ENCODE results near the gene OSER1. TPM values are rescaled to one million over a fixed set of nuclear protein-coding genes. Genes with fewer than 3 reads are reported as not detected.

The OSER1 gene
- total RNA-seq, 1 experiment from 2014 or later: 35.7 TPM

DNA sequence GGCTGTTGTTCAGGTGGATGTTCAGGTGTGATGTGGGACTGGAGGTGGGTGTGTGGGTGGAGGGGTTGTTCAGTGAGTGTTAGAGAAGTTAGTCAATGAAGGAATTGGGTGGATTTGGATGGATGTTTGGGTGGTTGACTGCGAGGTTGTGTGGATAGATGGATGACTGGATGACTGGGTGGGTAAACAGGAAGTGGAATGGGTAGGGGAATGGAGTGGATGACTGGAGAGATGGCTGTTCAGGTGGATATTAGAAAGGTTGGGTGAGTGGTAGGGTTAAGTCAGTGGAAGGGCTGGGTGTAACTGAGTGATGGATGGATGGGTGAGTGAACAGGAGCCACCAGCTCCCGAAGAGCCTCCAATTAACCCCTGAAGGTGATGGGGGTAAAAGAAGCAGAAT is 51.4 kb downstream of the OSER1 start:
- H2AK5ac ChIP-seq (ENCODE audit: insufficient read length, low read length): no peak overlapping the region
- H3K4me1 ChIP-seq (ENCODE audit: insufficient read depth, low read length): no peaks in the 10 kb centered on the region
- H3K79me1 ChIP-seq (ENCODE audit: insufficient read depth, low read depth, low read length, poor library complexity, severe bottlenecking): no peaks in the 10 kb centered on the region
- H3K27me3 ChIP-seq (ENCODE audit: insufficient read depth, low read length): no peaks in the 10 kb centered on the region
- H3K79me2 ChIP-seq (ENCODE audit: insufficient read depth, low read length): no peaks in the 10 kb centered on the region
- H3K23ac ChIP-seq (ENCODE audit: insufficient read length, low read depth, low read length): no peak overlapping the region
- H4K5ac ChIP-seq (ENCODE audit: insufficient read length, low read depth, low read length): no peak overlapping the region
- TF ChIP-seq, protein P1, sequence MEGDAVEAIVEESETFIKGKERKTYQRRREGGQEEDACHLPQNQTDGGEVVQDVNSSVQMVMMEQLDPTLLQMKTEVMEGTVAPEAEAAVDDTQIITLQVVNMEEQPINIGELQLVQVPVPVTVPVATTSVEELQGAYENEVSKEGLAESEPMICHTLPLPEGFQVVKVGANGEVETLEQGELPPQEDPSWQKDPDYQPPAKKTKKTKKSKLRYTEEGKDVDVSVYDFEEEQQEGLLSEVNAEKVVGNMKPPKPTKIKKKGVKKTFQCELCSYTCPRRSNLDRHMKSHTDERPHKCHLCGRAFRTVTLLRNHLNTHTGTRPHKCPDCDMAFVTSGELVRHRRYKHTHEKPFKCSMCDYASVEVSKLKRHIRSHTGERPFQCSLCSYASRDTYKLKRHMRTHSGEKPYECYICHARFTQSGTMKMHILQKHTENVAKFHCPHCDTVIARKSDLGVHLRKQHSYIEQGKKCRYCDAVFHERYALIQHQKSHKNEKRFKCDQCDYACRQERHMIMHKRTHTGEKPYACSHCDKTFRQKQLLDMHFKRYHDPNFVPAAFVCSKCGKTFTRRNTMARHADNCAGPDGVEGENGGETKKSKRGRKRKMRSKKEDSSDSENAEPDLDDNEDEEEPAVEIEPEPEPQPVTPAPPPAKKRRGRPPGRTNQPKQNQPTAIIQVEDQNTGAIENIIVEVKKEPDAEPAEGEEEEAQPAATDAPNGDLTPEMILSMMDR (conservative IDR thresholded peaks at IDR 0.05): no peak
- no peak overlapping the region for H3K56ac ChIP-seq (ENCODE audit: insufficient read length, low read depth, low read length)
- no peaks in the 10 kb centered on the region for H4K20me1 ChIP-seq (ENCODE audit: control insufficient read depth, insufficient read depth, insufficient read length)
- no peak overlapping the region for H2BK20ac ChIP-seq (ENCODE audit: low read depth, low read length, poor library complexity, severe bottlenecking)
- no peak overlapping the region for H2BK120ac ChIP-seq (ENCODE audit: low read depth, low read length, poor library complexity, severe bottlenecking)
- H2BK12ac ChIP-seq (ENCODE audit: insufficient read length, low read depth, low read length): no peak overlapping the region
- no peak overlapping the region for H3T11ph ChIP-seq (ENCODE audit: low read length)
- no peak for DNase-seq
- no peaks in the 10 kb centered on the region for H3K9me3 ChIP-seq (ENCODE audit: control insufficient read depth, low read depth, low read length)
- Mint-ChIP-seq H3K27ac (no peak overlapping the region), H3K27me3 (ENCODE audit: low read depth) (peaks cover 4% of the 10 kb centered on the region), H3K4me1 (0 out of 4 replicates have a peak, but pooled peaks cover 0 to 3% of the 10 kb centered on the region in 2 experiments), H3K9me3 (no peaks in the 10 kb centered on the region; a peak in 1 of 5 replicates), H3K36me3 (ENCODE audit: insufficient read depth in 1 of 3, low read depth in 3 of 3) (no peaks in the 10 kb centered on the region), H3K4me3 (no peak overlapping the region; a peak in 1 of 5 replicates)
- H3K18ac ChIP-seq (ENCODE audit: insufficient read length, low read depth, low read length): no peak overlapping the region
- H2AFZ ChIP-seq (ENCODE audit: low read length): no peak overlapping the region
- no peaks in the 10 kb centered on the region for H3K23me2 ChIP-seq (ENCODE audit: insufficient read length, low read depth, low read length, poor library complexity, severe bottlenecking)
- H3K4ac ChIP-seq (ENCODE audit: low read depth, low read length): no peak overlapping the region
- H3K4me2 ChIP-seq (ENCODE audit: insufficient read depth, insufficient read length, low read length): no peak overlapping the region
- no peak overlapping the region for H4K8ac ChIP-seq (replicated peaks; ENCODE audit: insufficient read length, low read depth, low read length)
- WGBS (ENCODE audit: extremely low coverage, insufficient read length, low lambda C conversion rate): 100% methylated on average over 1 of the region's 2 CpGs
- no peak overlapping the region for H2BK5ac ChIP-seq (ENCODE audit: insufficient read length, low read length)
- no peak overlapping the region for H3K27ac ChIP-seq (ENCODE audit: insufficient read length, low read depth, low read length)
- H4K91ac ChIP-seq (ENCODE audit: insufficient read length, low read depth, low read length): no peak overlapping the region
- no peak overlapping the region for H2BK15ac ChIP-seq (ENCODE audit: low read depth, low read length)
- H3K9ac ChIP-seq (ENCODE audit: extremely low read depth, insufficient read length, low read length): no peak overlapping the region
- no peak overlapping the region for H3K14ac ChIP-seq (ENCODE audit: insufficient read depth, low read length)
